Neural cell (in vitro differentiated cells): Measurements from ENCODE around the gene PHLDB2.
"Not testable (repeated sequence)": the region's sequence is repeated elsewhere in the genome, so short reads cannot be mapped to it uniquely, and the experiment has no call there.

ENCODE experiments used
- CTCF ChIP-seq: fragments of 450-650 bp; IDR thresholded peaks from 2 replicates; pipeline ENCODE4 v1.5.1; 2014; ENCODE audit warnings: antibody characterized with exemption, mild to moderate bottlenecking, moderate library complexity; ENCODE audit not compliant: poor library complexity, severe bottlenecking
- EZH2 ChIP-seq: fragments of 200-600, 300-800 bp; shearing (Covaris generic), sonication (generic); IDR thresholded peaks from 2 replicates; pipeline ENCODE4 v1.6.1; 2014; ENCODE audit warnings: antibody characterized with exemption, low read length, borderline replicate concordance, mild to moderate bottlenecking; ENCODE audit not compliant: insufficient read depth, poor library complexity, severe bottlenecking
- POLR2AphosphoS5 ChIP-seq: IDR thresholded peaks from 2 replicates; pipeline ENCODE4 v1.6.1; 2012
- SMC3 ChIP-seq: fragments of 450-650 bp; conservative IDR thresholded peaks from 2 replicates; pipeline ENCODE4 v1.6.1; 2014; ENCODE audit warnings: antibody characterized with exemption, mild to moderate bottlenecking, moderate library complexity; ENCODE audit not compliant: poor library complexity
- TAF1 ChIP-seq: IDR thresholded peaks from 2 replicates; pipeline ENCODE4 v1.6.1; 2012; ENCODE audit warnings: low read depth

- TF ChIP-seq EZH2, CTCF, TAF1, POLR2AphosphoS5, SMC3: not testable (repeated sequence)
Observed at GRCh38 chr3:111816771-111817170, 42.3 kb upstream of the PHLDB2 start.
